ENCODE data around the gene HS3ST3A1.

Gene HS3ST3A1

DNA sequence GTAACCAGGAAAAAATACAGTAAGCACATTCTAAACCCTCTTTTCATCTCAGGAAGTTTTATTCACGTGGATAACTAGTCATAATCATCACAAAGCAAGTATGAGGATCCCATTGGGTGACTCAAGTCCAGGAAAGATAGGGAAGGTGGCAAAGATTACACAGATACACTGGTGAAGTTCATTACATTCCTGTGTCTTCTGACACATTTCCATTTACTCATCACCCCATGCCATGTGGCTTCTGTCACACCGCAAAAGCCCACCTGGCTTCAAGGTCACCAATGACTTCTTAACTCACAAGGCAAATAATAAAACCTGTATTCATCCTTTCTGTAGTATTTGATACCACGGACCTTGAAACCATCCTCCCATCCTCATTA is 17.0 kb downstream of the HS3ST3A1 start:
- no peak overlapping the region for H3K9ac ChIP-seq (ENCODE audit: low read length)
- no peaks in the 10 kb centered on the region for H3K36me3 ChIP-seq (ENCODE audit: control insufficient read depth, low read depth, low read length)
- H3K9me3 ChIP-seq (ENCODE audit: control insufficient read depth, low read depth, low read length), result no peaks in the 10 kb centered on the region
- H3K27ac ChIP-seq (ENCODE audit: low read length), result no peak overlapping the region
- H3K4me1 ChIP-seq (ENCODE audit: control insufficient read depth, low read depth, low read length), result peaks cover 3% of the 10 kb centered on the region
- no peak overlapping the region for H3K4me3 ChIP-seq (ENCODE audit: low read length)
- no peaks in the 10 kb centered on the region for H3K27me3 ChIP-seq (ENCODE audit: control insufficient read depth, insufficient read depth, low read length)

DNA sequence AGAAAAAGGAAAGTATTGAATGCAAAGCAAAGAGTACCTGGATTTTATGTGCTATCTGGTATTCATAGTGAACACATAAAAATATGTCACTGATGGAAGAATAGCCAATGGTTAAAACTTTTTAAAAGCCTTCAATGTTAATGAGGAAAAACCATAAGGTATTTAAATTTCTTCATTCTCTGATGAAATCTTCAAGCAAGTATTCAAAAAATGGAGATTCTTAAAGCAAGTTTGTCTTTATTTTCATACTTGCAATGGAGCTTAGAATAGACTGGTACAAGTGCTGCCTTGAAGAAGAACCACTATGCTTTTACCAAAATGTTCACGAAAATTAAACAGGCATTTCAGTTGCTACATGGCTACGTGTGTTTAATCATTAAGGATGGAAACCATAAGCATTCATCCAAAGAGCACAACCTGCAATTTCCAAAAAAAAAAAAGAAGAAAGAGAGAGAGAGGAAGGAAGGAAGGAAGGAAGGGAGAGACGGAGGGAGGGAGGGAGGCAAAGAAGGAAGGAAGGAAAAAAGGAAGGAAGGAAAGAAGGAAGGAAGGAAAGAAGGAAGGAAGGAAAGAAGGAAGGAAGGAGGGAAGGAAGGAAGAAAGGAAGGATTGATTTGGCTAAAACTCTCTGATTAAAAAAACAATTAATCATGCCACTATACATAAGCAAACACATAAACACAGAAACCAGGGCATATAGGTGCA is 17.6 kb downstream of the HS3ST3A1 start:
- Histone ChIP-seq H3K36me3 (ENCODE audit: control insufficient read depth, low read depth, low read length) (no peaks in the 10 kb centered on the region), H3K9me3 (ENCODE audit: control insufficient read depth, low read depth, low read length) (no peaks in the 10 kb centered on the region), H3K27ac (ENCODE audit: low read length) (no peak overlapping the region), H3K9ac (ENCODE audit: low read length) (no peak overlapping the region), H3K27me3 (ENCODE audit: control insufficient read depth, insufficient read depth, low read length) (no peaks in the 10 kb centered on the region), H3K4me1 (ENCODE audit: control insufficient read depth, low read depth, low read length) (no peaks in the 10 kb centered on the region), H3K4me3 (ENCODE audit: low read length) (no peak overlapping the region)

DNA sequence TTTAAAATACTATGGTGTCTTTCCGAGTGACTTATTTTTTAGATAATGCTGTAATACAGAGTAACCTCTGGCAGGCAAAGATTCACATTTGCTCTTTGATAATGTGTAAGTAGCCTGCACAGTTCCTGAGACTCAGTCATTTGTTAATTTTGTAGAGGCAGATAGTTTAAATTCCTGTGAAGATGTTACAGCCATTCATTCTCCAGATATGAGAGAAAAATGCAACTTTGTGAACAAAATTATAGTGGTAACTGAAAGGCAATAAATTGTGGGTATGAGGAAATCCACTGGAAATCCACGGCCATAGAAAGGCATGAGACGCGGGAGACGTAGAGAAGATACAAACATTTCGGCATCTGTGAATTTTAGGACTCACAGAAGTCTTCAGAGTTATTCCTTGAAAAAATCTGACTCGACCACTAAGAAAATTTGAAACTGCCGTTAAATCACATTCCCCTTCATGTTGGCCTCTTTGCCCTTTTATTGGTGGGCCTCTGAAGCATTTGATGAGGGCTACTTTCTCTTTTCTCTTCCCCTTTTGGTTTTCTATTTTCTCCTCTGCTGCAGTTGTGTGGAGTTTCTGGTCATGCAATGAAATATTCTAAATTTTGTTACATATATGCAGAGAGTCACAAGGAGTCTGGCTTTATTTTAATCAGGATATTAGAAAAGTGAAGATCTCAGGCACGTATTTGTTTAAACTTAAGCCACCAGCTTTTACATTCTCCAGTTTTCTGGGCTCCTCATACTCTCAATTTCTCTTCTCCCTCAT is 18.8 kb downstream of the HS3ST3A1 start:
- H3K9ac ChIP-seq (ENCODE audit: low read length), result no peak overlapping the region
- no peaks in the 10 kb centered on the region for H3K4me1 ChIP-seq (ENCODE audit: control insufficient read depth, low read depth, low read length)
- no peaks in the 10 kb centered on the region for H3K27me3 ChIP-seq (ENCODE audit: control insufficient read depth, insufficient read depth, low read length)
- no peaks in the 10 kb centered on the region for H3K36me3 ChIP-seq (ENCODE audit: control insufficient read depth, low read depth, low read length)
- no peak overlapping the region for H3K4me3 ChIP-seq (ENCODE audit: low read length)
- H3K9me3 ChIP-seq (ENCODE audit: control insufficient read depth, low read depth, low read length), result no peaks in the 10 kb centered on the region
- no peak overlapping the region for H3K27ac ChIP-seq (ENCODE audit: low read length)

DNA sequence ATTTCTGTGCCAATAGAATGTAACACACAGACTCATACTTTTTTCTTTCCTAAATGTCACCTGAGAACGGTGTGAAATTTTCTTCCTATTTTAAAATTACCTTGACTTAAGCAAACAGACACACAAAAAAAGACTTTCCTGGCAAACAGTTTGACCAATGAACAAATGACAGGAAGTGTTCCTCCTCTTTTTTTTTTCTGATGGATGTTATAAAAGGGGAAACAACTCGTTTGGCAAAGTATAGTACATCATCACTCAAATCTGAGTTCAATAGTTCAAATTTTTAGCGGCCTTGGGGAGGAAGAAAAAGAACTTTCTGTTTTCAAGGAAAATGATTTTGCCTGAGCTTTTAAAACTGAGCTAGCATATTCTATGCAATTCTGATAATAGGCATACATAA is 19.8 kb downstream of the HS3ST3A1 start:
- H3K27me3 ChIP-seq (ENCODE audit: control insufficient read depth, insufficient read depth, low read length), result no peaks in the 10 kb centered on the region
- H3K4me1 ChIP-seq (ENCODE audit: control insufficient read depth, low read depth, low read length), result no peaks in the 10 kb centered on the region
- H3K9me3 ChIP-seq (ENCODE audit: control insufficient read depth, low read depth, low read length), result peaks cover 7% of the 10 kb centered on the region
- H3K27ac ChIP-seq (ENCODE audit: low read length), result no peak overlapping the region
- no peaks in the 10 kb centered on the region for H3K36me3 ChIP-seq (ENCODE audit: control insufficient read depth, low read depth, low read length)
- no peak overlapping the region for H3K9ac ChIP-seq (ENCODE audit: low read length)
- no peak overlapping the region for H3K4me3 ChIP-seq (ENCODE audit: low read length)

DNA sequence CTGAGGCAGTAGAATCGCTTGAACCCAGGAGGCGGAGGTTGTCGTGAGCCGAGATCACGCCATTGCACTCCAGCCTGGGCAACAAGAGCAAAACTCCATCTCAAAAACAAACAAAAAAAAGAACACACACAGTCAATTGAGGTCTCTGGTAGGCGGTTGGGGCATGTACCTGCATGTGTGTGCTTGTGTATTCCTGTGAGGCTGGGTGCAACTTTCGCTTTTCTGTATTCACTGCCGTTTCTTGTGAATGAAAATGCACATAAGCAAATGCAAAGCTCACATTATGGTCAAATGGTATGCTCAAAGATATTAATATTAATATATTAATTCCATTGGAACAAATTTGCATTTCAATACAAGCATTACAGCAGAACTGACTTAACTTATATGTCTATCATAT is 20.9 kb downstream of the HS3ST3A1 start:
- no peaks in the 10 kb centered on the region for H3K27me3 ChIP-seq (ENCODE audit: control insufficient read depth, insufficient read depth, low read length)
- H3K4me1 ChIP-seq (ENCODE audit: control insufficient read depth, low read depth, low read length), result peaks cover 9% of the 10 kb centered on the region
- H3K36me3 ChIP-seq (ENCODE audit: control insufficient read depth, low read depth, low read length), result no peaks in the 10 kb centered on the region
- no peak overlapping the region for H3K4me3 ChIP-seq (ENCODE audit: low read length)
- no peak overlapping the region for H3K27ac ChIP-seq (ENCODE audit: low read length)
- H3K9me3 ChIP-seq (ENCODE audit: control insufficient read depth, low read depth, low read length), result peaks cover 7% of the 10 kb centered on the region
- no peak overlapping the region for H3K9ac ChIP-seq (ENCODE audit: low read length)

DNA sequence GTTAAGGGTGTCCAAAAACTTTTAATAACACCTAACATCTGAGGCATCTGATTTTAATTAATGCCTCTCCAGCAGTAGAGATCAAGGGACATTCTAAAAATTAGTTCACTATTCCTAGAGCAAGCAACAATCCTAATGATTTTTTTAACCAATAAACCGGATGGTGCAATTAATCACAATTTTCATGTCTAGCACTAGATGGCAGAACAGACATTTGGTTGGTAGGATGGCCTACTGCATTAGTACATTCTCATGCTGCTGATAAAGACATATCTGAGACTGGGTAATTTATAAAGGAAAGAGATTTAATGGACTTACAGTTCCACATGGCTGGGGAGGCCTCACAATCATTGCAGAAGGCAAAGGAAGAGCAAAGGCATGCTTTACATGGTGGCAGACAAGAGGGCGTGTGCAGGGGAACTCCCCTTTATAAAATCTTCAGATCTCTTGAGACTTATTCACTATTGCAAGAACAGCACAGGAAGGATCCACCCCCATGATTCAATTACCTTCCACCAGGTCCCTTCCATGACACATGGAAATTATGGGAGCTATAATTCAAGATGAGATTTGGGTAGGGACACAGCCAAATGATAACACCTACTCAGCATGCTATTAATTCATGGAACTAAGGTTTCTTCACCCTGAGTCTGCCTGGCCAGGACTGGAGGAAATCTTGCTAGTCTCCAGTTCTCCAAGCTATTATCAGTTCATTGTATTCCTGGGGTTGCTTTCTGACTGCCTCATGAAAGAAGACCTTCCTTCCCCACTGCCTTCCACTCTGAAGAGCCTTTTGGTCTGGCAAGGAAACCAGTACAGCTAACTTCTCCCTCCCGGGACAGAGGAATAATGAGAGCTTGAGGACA is 24.8 kb downstream of the HS3ST3A1 start:
- Histone ChIP-seq H3K9ac (ENCODE audit: low read length) (no peak overlapping the region), H3K4me3 (ENCODE audit: low read length) (no peak overlapping the region), H3K36me3 (ENCODE audit: control insufficient read depth, low read depth, low read length) (no peaks in the 10 kb centered on the region), H3K27ac (ENCODE audit: low read length) (no peak overlapping the region), H3K9me3 (ENCODE audit: control insufficient read depth, low read depth, low read length) (peaks cover 7% of the 10 kb centered on the region), H3K4me1 (ENCODE audit: control insufficient read depth, low read depth, low read length) (peaks cover 22% of the 10 kb centered on the region), H3K27me3 (ENCODE audit: control insufficient read depth, insufficient read depth, low read length) (no peaks in the 10 kb centered on the region)

DNA sequence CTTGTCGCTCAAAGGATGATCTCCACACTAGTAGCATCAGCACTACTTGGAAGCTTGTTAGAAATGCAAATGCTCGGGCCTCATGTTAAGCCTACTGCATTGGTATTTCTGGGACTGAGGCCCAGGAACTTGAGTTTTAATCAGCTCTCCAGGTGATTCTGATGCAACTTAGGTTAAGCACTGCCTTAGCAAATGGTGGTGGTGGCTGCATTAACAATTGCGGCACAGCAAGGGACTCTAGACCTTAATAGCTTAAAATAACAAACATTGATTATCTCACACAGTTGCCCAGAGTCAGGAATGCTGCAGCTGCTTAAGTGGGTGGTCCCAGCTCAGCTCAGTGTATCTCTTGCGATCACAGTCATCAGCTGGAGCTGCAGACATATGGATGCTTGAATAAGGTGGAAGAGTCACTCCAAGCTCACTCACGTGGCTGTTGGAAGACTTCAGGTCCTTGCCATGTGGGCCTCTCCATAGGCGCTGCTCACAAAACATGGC is 25.8 kb downstream of the HS3ST3A1 start:
- Histone ChIP-seq H3K4me3 (ENCODE audit: low read length) (peak overlapping the region; percentile 26), H3K27me3 (ENCODE audit: control insufficient read depth, insufficient read depth, low read length) (no peaks in the 10 kb centered on the region), H3K27ac (ENCODE audit: low read length) (no peak overlapping the region)

DNA sequence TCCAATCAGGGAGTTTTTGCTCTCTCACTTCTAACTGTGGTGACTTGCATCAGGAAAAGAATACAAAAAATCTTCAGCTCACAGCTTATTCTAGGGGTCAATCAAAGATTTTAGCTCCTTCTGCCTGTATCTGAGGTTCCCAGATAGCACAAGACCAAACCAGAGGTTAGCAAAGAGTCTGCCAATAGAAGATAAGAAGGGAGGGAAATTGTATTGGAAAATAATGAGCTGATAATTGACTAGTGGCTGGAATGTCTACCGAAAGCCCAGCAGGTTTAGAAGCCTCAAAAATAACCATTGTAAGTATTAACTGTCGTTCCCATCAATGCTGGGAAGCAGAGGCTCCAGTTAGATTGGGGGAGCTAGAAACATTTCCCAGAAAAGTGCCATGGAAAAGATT is 26.3 kb downstream of the HS3ST3A1 start:
- peaks cover 22% of the 10 kb centered on the region for H3K4me1 ChIP-seq (ENCODE audit: control insufficient read depth, low read depth, low read length)
- H3K9me3 ChIP-seq (ENCODE audit: control insufficient read depth, low read depth, low read length), result peaks cover 7% of the 10 kb centered on the region
- no peaks in the 10 kb centered on the region for H3K27me3 ChIP-seq (ENCODE audit: control insufficient read depth, insufficient read depth, low read length)
- H3K36me3 ChIP-seq (ENCODE audit: control insufficient read depth, low read depth, low read length), result no peaks in the 10 kb centered on the region
- H3K9ac ChIP-seq (ENCODE audit: low read length), result no peak overlapping the region
- no peak overlapping the region for H3K27ac ChIP-seq (ENCODE audit: low read length)
- peak overlapping the region; percentile 26 for H3K4me3 ChIP-seq (ENCODE audit: low read length)

More for the DNA sequence above, 25.8 kb downstream of the HS3ST3A1 start:
- Histone ChIP-seq H3K36me3 (ENCODE audit: control insufficient read depth, low read depth, low read length) (no peaks in the 10 kb centered on the region), H3K9ac (ENCODE audit: low read length) (no peak overlapping the region), H3K4me1 (ENCODE audit: control insufficient read depth, low read depth, low read length) (peaks cover 22% of the 10 kb centered on the region), H3K9me3 (ENCODE audit: control insufficient read depth, low read depth, low read length) (peaks cover 7% of the 10 kb centered on the region)

DNA sequence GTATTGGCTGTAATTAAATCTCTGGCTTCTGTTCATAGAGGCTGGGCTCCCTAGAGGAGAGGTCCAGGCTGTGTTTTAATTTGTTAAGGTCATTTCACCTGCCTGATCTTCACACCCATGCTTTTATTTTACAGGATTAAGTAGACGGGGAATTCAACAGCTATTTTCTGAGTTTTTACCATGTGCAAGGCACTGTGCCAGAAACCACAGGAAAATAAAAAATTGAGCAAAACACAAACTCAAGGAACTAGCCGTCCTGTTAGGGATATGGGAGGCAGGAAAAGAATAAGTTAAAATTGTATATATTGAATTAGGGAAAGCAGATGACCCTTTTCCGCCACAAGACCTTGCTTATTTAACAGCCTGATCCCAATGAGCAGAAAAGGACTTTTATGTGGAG is 29.1 kb downstream of the HS3ST3A1 start:
- Histone ChIP-seq H3K9ac (ENCODE audit: low read length) (no peak overlapping the region), H3K36me3 (ENCODE audit: control insufficient read depth, low read depth, low read length) (no peaks in the 10 kb centered on the region), H3K27me3 (ENCODE audit: control insufficient read depth, insufficient read depth, low read length) (no peaks in the 10 kb centered on the region), H3K4me1 (ENCODE audit: control insufficient read depth, low read depth, low read length) (peaks cover 36% of the 10 kb centered on the region), H3K4me3 (ENCODE audit: low read length) (no peak overlapping the region), H3K27ac (ENCODE audit: low read length) (no peak overlapping the region), H3K9me3 (ENCODE audit: control insufficient read depth, low read depth, low read length) (peaks cover 5% of the 10 kb centered on the region)

DNA sequence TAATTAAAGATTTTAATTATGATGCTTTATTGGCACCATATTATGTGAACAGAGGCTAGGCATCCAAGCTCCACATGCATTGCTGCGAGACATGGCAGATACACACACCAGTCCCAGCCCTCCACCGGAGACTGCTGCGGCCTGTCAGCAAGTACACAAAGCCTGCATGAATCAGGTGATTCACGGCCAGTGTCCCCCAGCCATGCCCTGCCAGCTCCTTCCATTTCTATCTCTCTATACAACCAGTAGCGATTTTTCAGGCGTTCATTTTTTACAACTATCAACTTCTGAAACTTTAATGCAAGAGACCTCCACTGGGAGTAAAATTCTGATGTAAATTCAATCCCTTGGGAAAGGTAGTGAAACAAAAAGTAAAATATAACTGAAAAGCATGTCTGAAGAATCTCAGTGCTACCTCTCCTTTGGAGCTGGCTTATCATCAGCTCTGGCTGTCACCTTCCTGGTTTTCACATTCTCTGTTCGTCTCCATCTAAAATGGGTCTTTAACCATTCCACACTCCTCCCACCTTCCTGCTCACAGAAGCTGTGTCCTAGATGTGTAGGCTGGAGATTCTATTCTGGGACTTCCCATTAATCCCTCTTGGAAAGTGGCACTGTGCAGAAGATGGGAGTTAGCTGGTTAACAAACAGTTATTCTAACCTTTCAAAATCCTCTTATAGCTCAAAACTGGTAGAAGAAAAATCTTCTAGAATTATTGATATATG is 32.2 kb downstream of the HS3ST3A1 start:
- Histone ChIP-seq H3K27ac (ENCODE audit: low read length) (no peak overlapping the region), H3K36me3 (ENCODE audit: control insufficient read depth, low read depth, low read length) (no peaks in the 10 kb centered on the region), H3K27me3 (ENCODE audit: control insufficient read depth, insufficient read depth, low read length) (no peaks in the 10 kb centered on the region), H3K9me3 (ENCODE audit: control insufficient read depth, low read depth, low read length) (no peaks in the 10 kb centered on the region), H3K4me1 (ENCODE audit: control insufficient read depth, low read depth, low read length) (peaks cover 15% of the 10 kb centered on the region), H3K4me3 (ENCODE audit: low read length) (no peak overlapping the region), H3K9ac (ENCODE audit: low read length) (no peak overlapping the region)
